Stimulated activated CD8-positive, alpha-beta memory T cell treated with anti-CD3 and anti-CD28 coated beads, Interleukin-2, amount 100 ng/mL, for 48 hours (primary cell): Measurements from ENCODE around the gene NCOR1.
A peak's percentile ranks its signal among the peaks of the same experiment; 100 is the strongest.
"Not testable (repeated sequence)": the region's sequence is repeated elsewhere in the genome, so short reads cannot be mapped to it uniquely, and the experiment has no call there.

Experiments used
- DNase-seq, 2 donors: peaks; one replicate each; pipeline ENCODE4 v3.0.0-alpha.2; 2020; ENCODE audit warnings: low read depth in 2 of 2

NCOR1 gene

GRCh38 chr17:16215273-16215964, at the start of gene NCOR1:
TSS of gene NCOR1 (minus strand) at chr17:16215534. CDS start at chr17:16194569, 20,965 bp downstream.
- peak; percentile 85 to 88 for DNase-seq

GRCh38 chr17:16262201-16262600, 46.9 kb upstream of the NCOR1 start:
- no peak for DNase-seq

- no peak for DNase-seq
These were observed 45.7 kb upstream of the NCOR1 start for GRCh38 chr17:16261049-16261448.

GRCh38 chr17:16259926-16260325, 44.6 kb upstream of the NCOR1 start:
- no peak for DNase-seq

- no peak for DNase-seq
These were observed 43.6 kb upstream of the NCOR1 start for GRCh38 chr17:16258901-16259300.

GRCh38 chr17:16255481-16255921, 40.2 kb upstream of the NCOR1 start:
- no peak for DNase-seq

- no peak for DNase-seq
These were observed 39.6 kb upstream of the NCOR1 start for GRCh38 chr17:16254773-16255400.

- no peak for DNase-seq
These were observed 36.2 kb upstream of the NCOR1 start for GRCh38 chr17:16251556-16251955.

- no peak for DNase-seq
These were observed 35.7 kb upstream of the NCOR1 start for GRCh38 chr17:16251043-16251442.

- DNase-seq: no peak
These were observed 35.3 kb upstream of the NCOR1 start for GRCh38 chr17:16250635-16251034.

GRCh38 chr17:16247586-16247984, 32.3 kb upstream of the NCOR1 start:
- DNase-seq: no peak

- DNase-seq: peak in 1 of 2 donors; percentile 12
These were observed 28.6 kb upstream of the NCOR1 start for GRCh38 chr17:16243801-16244567.

- DNase-seq: no peak
These were observed 28.1 kb upstream of the NCOR1 start for GRCh38 chr17:16243385-16243784.

- DNase-seq: no peak
These were observed 26.6 kb upstream of the NCOR1 start for GRCh38 chr17:16241906-16242399.

- no peak for DNase-seq
These were observed 24.6 kb upstream of the NCOR1 start for GRCh38 chr17:16239931-16240330.

- DNase-seq: no peak
These were observed 17.1 kb upstream of the NCOR1 start for GRCh38 chr17:16232391-16232790.

- DNase-seq: not testable (repeated sequence)
These were observed 14.7 kb upstream of the NCOR1 start for GRCh38 chr17:16229912-16230561.

GRCh38 chr17:16222406-16222805, 7.1 kb upstream of the NCOR1 start:
- no peak for DNase-seq

- peak; percentile 72 to 85 for DNase-seq
These were observed 1.8 kb upstream of the NCOR1 start, which contains the start of gene PIGL for GRCh38 chr17:16217002-16217635. TSS of gene PIGL (plus strand) at chr17:16217210. CDS start at chr17:16217227, 17 bp downstream.

- DNase-seq: not testable (repeated sequence)
These were observed 1.1 kb upstream of the NCOR1 start for GRCh38 chr17:16216341-16217001.

- peak in 1 of 2 donors; percentile 17 for DNase-seq
These were observed 607 bp upstream of the NCOR1 start for GRCh38 chr17:16215965-16216316.
